ENCODE results near the gene FMN1.

DNA sequence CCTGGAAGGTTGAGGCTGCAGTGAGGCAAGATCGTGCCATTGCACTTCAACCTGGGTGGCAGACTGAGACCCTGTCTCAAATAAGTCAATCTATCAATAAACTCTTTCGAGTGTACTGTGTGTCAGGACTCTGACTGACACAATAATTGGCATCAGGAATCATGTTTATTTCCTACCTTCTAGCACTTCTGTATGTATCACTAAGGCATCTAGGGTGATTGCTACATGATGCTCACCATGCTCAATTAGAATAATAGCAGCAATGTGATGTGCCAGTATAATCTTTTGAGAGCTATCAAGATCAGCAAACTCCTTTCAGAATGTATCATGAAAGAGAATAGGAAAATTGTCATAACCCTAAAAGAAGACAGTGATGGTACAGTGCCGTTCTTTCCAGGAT is 95.3 kb downstream of the FMN1 start:
- TF ChIP-seq, protein P1, sequence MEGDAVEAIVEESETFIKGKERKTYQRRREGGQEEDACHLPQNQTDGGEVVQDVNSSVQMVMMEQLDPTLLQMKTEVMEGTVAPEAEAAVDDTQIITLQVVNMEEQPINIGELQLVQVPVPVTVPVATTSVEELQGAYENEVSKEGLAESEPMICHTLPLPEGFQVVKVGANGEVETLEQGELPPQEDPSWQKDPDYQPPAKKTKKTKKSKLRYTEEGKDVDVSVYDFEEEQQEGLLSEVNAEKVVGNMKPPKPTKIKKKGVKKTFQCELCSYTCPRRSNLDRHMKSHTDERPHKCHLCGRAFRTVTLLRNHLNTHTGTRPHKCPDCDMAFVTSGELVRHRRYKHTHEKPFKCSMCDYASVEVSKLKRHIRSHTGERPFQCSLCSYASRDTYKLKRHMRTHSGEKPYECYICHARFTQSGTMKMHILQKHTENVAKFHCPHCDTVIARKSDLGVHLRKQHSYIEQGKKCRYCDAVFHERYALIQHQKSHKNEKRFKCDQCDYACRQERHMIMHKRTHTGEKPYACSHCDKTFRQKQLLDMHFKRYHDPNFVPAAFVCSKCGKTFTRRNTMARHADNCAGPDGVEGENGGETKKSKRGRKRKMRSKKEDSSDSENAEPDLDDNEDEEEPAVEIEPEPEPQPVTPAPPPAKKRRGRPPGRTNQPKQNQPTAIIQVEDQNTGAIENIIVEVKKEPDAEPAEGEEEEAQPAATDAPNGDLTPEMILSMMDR (IDR thresholded peaks at IDR 0.05): no peak
- TF ChIP-seq USF2 (CRISPR knock-in tag; IDR thresholded peaks at IDR 0.05): no peak
- TF ChIP-seq SMAD3 (CRISPR knock-in tag; IDR thresholded peaks at IDR 0.05; ENCODE audit: borderline replicate concordance): no peak
- TF ChIP-seq FOXP1 (CRISPR knock-in tag; IDR thresholded peaks at IDR 0.05; ENCODE audit: borderline replicate concordance): no peak
- no peak for TF ChIP-seq ETV6 (CRISPR knock-in tag; IDR thresholded peaks at IDR 0.05)
- TF ChIP-seq NR3C1 (CRISPR knock-in tag; conservative IDR thresholded peaks at IDR 0.05; ENCODE audit: low read depth): no peak
- no peak for TF ChIP-seq USF1 (CRISPR knock-in tag; IDR thresholded peaks at IDR 0.05)
- no peak for TF ChIP-seq NFYB (CRISPR knock-in tag; conservative IDR thresholded peaks at IDR 0.05; ENCODE audit: low read depth)
- no peak for TF ChIP-seq ZBTB21 (CRISPR knock-in tag; IDR thresholded peaks at IDR 0.05; ENCODE audit: borderline replicate concordance)
